ENCODE data around the gene SSR1. TPM values are rescaled to one million over a fixed set of nuclear protein-coding genes. Genes with fewer than 3 reads are reported as not detected.

Gene SSR1
- total and polyA plus RNA-seq, 2 of the 13 experiments (the other 11 are each of a cell fraction or from before 2014, with no cell fraction given), result 203 to 243 TPM

GRCh38 chr6:7256785-7257184, 56.2 kb downstream of the SSR1 start:
- Histone ChIP-seq H3K4me1 (ENCODE audit: insufficient read depth, low read length) (peaks cover 48% of the 10 kb centered on the region), H3K9ac (ENCODE audit: insufficient read depth, low read depth, low read length) (no peak overlapping the region), H3K79me2 (ENCODE audit: insufficient read depth, low read length) (no peaks in the 10 kb centered on the region), H4K20me1 (ENCODE audit: insufficient read depth, low read length) (no peaks in the 10 kb centered on the region), H3K27ac (ENCODE audit: extremely low read length, insufficient read depth, low read length) (no peak overlapping the region), H2AFZ (ENCODE audit: low read length) (no peak overlapping the region), H3K36me3 (replicated peaks in 1 of 2; ENCODE audit: control insufficient read depth in 1 of 2, insufficient read depth in 2 of 2, low read length in 2 of 2) (peaks cover 2 to 4% of the 10 kb centered on the region in 2 experiments; a peak in 4 of 5 replicates), H3K9me3 (ENCODE audit: low read length) (peaks cover 15% of the 10 kb centered on the region), H3K4me2 (ENCODE audit: low read depth, low read length) (no peak overlapping the region), H3K4me3 (replicated peaks in 1 of 3; ENCODE audit: insufficient read depth in 1 of 3, low read depth in 2 of 3, low read length in 3 of 3) (no peak overlapping the region), H3K27me3 (ENCODE audit: control insufficient read depth in 1 of 2, insufficient read depth in 2 of 2, low read length in 2 of 2) (no peaks in the 10 kb centered on the region; a peak in 1 of 5 replicates)
- in situ Hi-C loops (cut with HindIII; ENCODE audit: extremely low pct_ligation_motif_present, low pct_unique_long_range_greater_than_20kb), result no loop called here
- WGBS (ENCODE audit: low lambda C conversion rate), result 69% methylated on average over 4 of the region's 4 CpGs
- intact Hi-C loops (cut with micrococcal nuclease; ENCODE audit: unreplicated experiment), result no loop called here
- FAIRE-seq (no peak), DNase-seq (ENCODE audit: low spot score) (no peak), ATAC-seq (no peak)
- BruUV-seq (replicated peaks), result no TSS peak
- no peak for TF ChIP-seq STAT5B (CRISPR knock-in tag; IDR thresholded peaks at IDR 0.05)
- no peak for TF ChIP-seq DPF2 (CRISPR knock-in tag; IDR thresholded peaks at IDR 0.05; ENCODE audit: borderline replicate concordance, low read depth)
- TF ChIP-seq HOXA9 (CRISPR knock-in tag; IDR thresholded peaks at IDR 0.05; ENCODE audit: borderline replicate concordance), result no peak
- TF ChIP-seq AHDC1 (CRISPR knock-in tag; IDR thresholded peaks at IDR 0.05; ENCODE audit: borderline replicate concordance), result no peak
- no peak for TF ChIP-seq MAFF (IDR thresholded peaks at IDR 0.05; ENCODE audit: low read depth, low read length)
- no peak for TF ChIP-seq ZNF660 (CRISPR knock-in tag; IDR thresholded peaks at IDR 0.05; ENCODE audit: borderline replicate concordance, low read depth)
- no peak for TF ChIP-seq PCBP1 (IDR thresholded peaks at IDR 0.05; ENCODE audit: borderline replicate concordance, low read depth, low read length)
- TF ChIP-seq ZNF564 (CRISPR knock-in tag; IDR thresholded peaks at IDR 0.05), result no peak
- TF ChIP-seq FOSL1 (CRISPR knock-in tag; IDR thresholded peaks at IDR 0.05; ENCODE audit: borderline replicate concordance), result no peak
- TF ChIP-seq U2AF2 (IDR thresholded peaks at IDR 0.05; ENCODE audit: low read depth, low read length), result no peak
- CTCF ChIA-PET (ENCODE audit: low intra/inter-chr PET ratio, low total read pairs), result no interaction called here
- POLR2A ChIA-PET, result no interaction called here
